SH-SY5Y (cell line): ENCODE results near the gene PSMC1.

Experiments used
- GATA2 ChIP-seq: IDR thresholded peaks from 2 replicates; pipeline ENCODE4 v1.6.1; 2011; ENCODE audit warnings: mild to moderate bottlenecking, low read depth, low read length
- GATA3 ChIP-seq: IDR thresholded peaks from 2 replicates; pipeline ENCODE4 v1.6.1; 2011; ENCODE audit warnings: low read depth, mild to moderate bottlenecking, low read length, moderate library complexity

DNA sequence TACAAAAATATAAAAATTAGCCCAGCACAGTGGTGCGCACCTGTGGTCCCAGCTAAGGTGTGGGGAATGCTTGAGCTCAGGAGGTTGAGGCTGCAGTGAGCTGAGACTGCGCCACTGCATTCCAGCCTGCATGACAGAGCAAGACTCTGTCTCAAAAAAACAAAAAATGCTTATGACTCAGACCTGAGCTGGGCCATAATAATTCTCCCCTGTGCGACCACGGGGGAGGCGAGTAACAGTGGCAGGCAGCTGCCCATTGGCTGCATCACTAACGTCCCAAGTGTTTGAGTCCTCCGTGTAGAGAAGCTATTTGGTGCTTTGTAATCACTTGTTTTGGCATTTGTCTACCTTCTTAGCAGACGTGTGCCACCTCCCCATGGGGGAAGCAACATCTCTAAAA is 24.9 kb downstream of the PSMC1 start:
- TF ChIP-seq GATA3 (no peak), GATA2 (no peak)
